Measurements from ENCODE around the gene GNAQ. TPM values are rescaled to one million over a fixed set of nuclear protein-coding genes. Genes with fewer than 3 reads are reported as not detected.

GNAQ gene
- total and polyA plus RNA-seq, 2 donors (not counting 1 experiment from before 2014, with no cell fraction given) = 0.60 to 1.4 TPM

- CTCF ChIA-PET = no interaction called here
These were observed 38.9 kb upstream of the GNAQ start for GRCh38 chr9:78070521-78070920.

GRCh38 chr9:78064075-78064474, 32.5 kb upstream of the GNAQ start:
- Histone ChIP-seq H3K27me3 (replicated peaks in 1 of 4; ENCODE audit: control extremely low read depth in 1 of 4, control insufficient read depth in 3 of 4, insufficient read depth in 4 of 4, low read length in 3 of 4) (no peaks in the 10 kb centered on the region), H3K79me2 (ENCODE audit: control insufficient read depth, insufficient read depth, low read length) (no peaks in the 10 kb centered on the region), H2AFZ (ENCODE audit: insufficient read depth, low read depth, low read length, poor library complexity, severe bottlenecking) (no peak overlapping the region), H3K9me3 (ENCODE audit: control extremely low read depth in 1 of 3, control insufficient read depth in 2 of 3, insufficient read depth in 1 of 3, low read length in 2 of 3) (peaks cover 0 to 4% (median 0%) of the 10 kb centered on the region in 3 donors), H3K4me3 (ENCODE audit: control extremely low read depth in 1 of 5, extremely low read depth in 1 of 5, insufficient read depth in 1 of 5, low read depth in 2 of 5, low read length in 4 of 5) (no peak overlapping the region), H3K9ac (ENCODE audit: low read length) (no peak overlapping the region), H4K20me1 (ENCODE audit: control insufficient read depth, insufficient read depth, low read length, poor library complexity, severe bottlenecking) (no peaks in the 10 kb centered on the region), H3K4me2 (replicated peaks; ENCODE audit: low read depth, low read length, poor library complexity, severe bottlenecking) (no peak overlapping the region), H3K36me3 (replicated peaks in 1 of 2; ENCODE audit: control extremely low read depth in 1 of 2, control insufficient read depth in 1 of 2, extremely low read depth in 1 of 2, insufficient read depth in 2 of 2, low read length in 1 of 2) (no peaks in the 10 kb centered on the region), H3K4me1 (ENCODE audit: control insufficient read depth in 2 of 2, insufficient read depth in 2 of 2, low read length in 2 of 2) (no peaks in the 10 kb centered on the region), H3K27ac (ENCODE audit: low read length in 2 of 2) (no peak overlapping the region)
- intact Hi-C loops (cut with micrococcal nuclease) = no loop called here
- Mint-ChIP-seq H3K27me3 (peaks cover 8% of the 10 kb centered on the region), H3K4me3 (no peak overlapping the region), H3K9me3 (ENCODE audit: insufficient read depth) (peaks cover 3% of the 10 kb centered on the region), H3K27ac (no peak overlapping the region), H3K4me1 (no peaks in the 10 kb centered on the region)
- no peak for DNase-seq
- ATAC-seq (ENCODE audit: low read depth) = no peak
- TF ChIP-seq EZH2 (IDR thresholded peaks at IDR 0.05; ENCODE audit: borderline replicate concordance, insufficient read depth, low read depth, low read length, poor library complexity, severe bottlenecking) (no peak), CTCF (IDR thresholded peaks at IDR 0.05) (no peak)
- WGBS (ENCODE audit: insufficient coverage) = 81% methylated on average over 3 of the region's 3 CpGs
- ChIA-PET CTCF (no interaction called here), POLR2A (no interaction called here)

More at GRCh38 chr9:78070521-78070920, 38.9 kb upstream of the GNAQ start:
- ATAC-seq (ENCODE audit: low read depth) (no peak), DNase-seq (no peak)
- peaks cover 40% of the 10 kb centered on the region for H3K27me3 Mint-ChIP-seq
- no peaks in the 10 kb centered on the region for H3K4me1 Mint-ChIP-seq
- no peak overlapping the region for H3K27ac Mint-ChIP-seq
- H3K9me3 Mint-ChIP-seq (ENCODE audit: insufficient read depth) = peaks cover 2% of the 10 kb centered on the region
- Histone ChIP-seq H3K4me1 (ENCODE audit: control insufficient read depth in 2 of 2, insufficient read depth in 2 of 2, low read length in 2 of 2) (no peaks in the 10 kb centered on the region), H3K79me2 (ENCODE audit: control insufficient read depth, insufficient read depth, low read length) (no peaks in the 10 kb centered on the region), H3K9me3 (ENCODE audit: control extremely low read depth in 1 of 3, control insufficient read depth in 2 of 3, insufficient read depth in 1 of 3, low read length in 2 of 3) (peaks cover 0 to 4% (median 0%) of the 10 kb centered on the region in 3 donors), H3K4me2 (replicated peaks; ENCODE audit: low read depth, low read length, poor library complexity, severe bottlenecking) (no peak overlapping the region), H3K27me3 (replicated peaks in 1 of 4; ENCODE audit: control extremely low read depth in 1 of 4, control insufficient read depth in 3 of 4, insufficient read depth in 4 of 4, low read length in 3 of 4) (peaks cover 0 to 6% (median 1%) of the 10 kb centered on the region in 4 experiments), H3K9ac (ENCODE audit: low read length) (no peak overlapping the region), H4K20me1 (ENCODE audit: control insufficient read depth, insufficient read depth, low read length, poor library complexity, severe bottlenecking) (no peaks in the 10 kb centered on the region), H3K27ac (ENCODE audit: low read length in 2 of 2) (no peak overlapping the region), H2AFZ (ENCODE audit: insufficient read depth, low read depth, low read length, poor library complexity, severe bottlenecking) (no peak overlapping the region), H3K4me3 (ENCODE audit: control extremely low read depth in 1 of 5, extremely low read depth in 1 of 5, insufficient read depth in 1 of 5, low read depth in 2 of 5, low read length in 4 of 5) (no peak overlapping the region), H3K36me3 (replicated peaks in 1 of 2; ENCODE audit: control extremely low read depth in 1 of 2, control insufficient read depth in 1 of 2, extremely low read depth in 1 of 2, insufficient read depth in 2 of 2, low read length in 1 of 2) (no peaks in the 10 kb centered on the region)
- no peak overlapping the region for H3K4me3 Mint-ChIP-seq
- POLR2A ChIA-PET = no interaction called here
- TF ChIP-seq EZH2 (IDR thresholded peaks at IDR 0.05; ENCODE audit: borderline replicate concordance, insufficient read depth, low read depth, low read length, poor library complexity, severe bottlenecking) (no peak), CTCF (IDR thresholded peaks at IDR 0.05) (no peak)
- WGBS (ENCODE audit: insufficient coverage) = no CpG with 5 or more reads among the region's 2 CpGs
- intact Hi-C loops (cut with micrococcal nuclease) = no loop called here

Data from B cell (primary cell).